Stimulated activated naive CD8-positive, alpha-beta T cell treated with anti-CD3 and anti-CD28 coated beads, Interleukin-15, amount 100 ng/mL, for 72 hours (primary cell): ENCODE results near the gene FAM3C.
A peak's percentile ranks its signal among the peaks of the same experiment; 100 is the strongest.

Experiments
- ATAC-seq: fragments of 150-1000 bp; cut with Tn5 transposase; 2 replicates; pipeline ENCODE4 v1.10.0; 2021; ENCODE audit warnings: mild to moderate bottlenecking, moderate library complexity
- DNase-seq, 2 donors: peaks; one replicate each; pipeline ENCODE4 v3.0.0; 2021 to 2022
- H3K27ac Mint-ChIP-seq, 2 donors: one replicate each; pipeline ENCODE4 v1.8.0; 2022; ENCODE audit warnings: mild to moderate bottlenecking in 2 of 2, mixed read lengths in 2 of 2, moderate library complexity in 2 of 2
- H3K27me3 Mint-ChIP-seq: one replicate; pipeline ENCODE4 v1.8.0; 2022; ENCODE audit warnings: mixed read lengths
- H3K4me1 Mint-ChIP-seq: one replicate; pipeline ENCODE4 v1.8.0; 2022; ENCODE audit warnings: mild to moderate bottlenecking, mixed read lengths
- H3K4me3 Mint-ChIP-seq, 2 donors: one replicate each; pipeline ENCODE4 v1.8.0; 2022; ENCODE audit warnings: mild to moderate bottlenecking in 2 of 2, mixed read lengths in 2 of 2, moderate library complexity in 1 of 2
- H3K9me3 Mint-ChIP-seq, 2 donors: one replicate each; pipeline ENCODE4 v1.8.0; 2022; ENCODE audit warnings: mixed read lengths in 2 of 2

Gene FAM3C

GRCh38 chr7:121393005-121393366 lies 3.1 kb downstream of the FAM3C start:
- DNase-seq (no peak), ATAC-seq (no peak)
- peak overlapping the region; percentile 18 to 39 for H3K4me3 Mint-ChIP-seq
- H3K27ac Mint-ChIP-seq: no peak overlapping the region
- H3K27me3 Mint-ChIP-seq: no peaks in the 10 kb centered on the region
- H3K4me1 Mint-ChIP-seq: peaks cover 57% of the 10 kb centered on the region
- H3K9me3 Mint-ChIP-seq: no peaks in the 10 kb centered on the region

DNA sequence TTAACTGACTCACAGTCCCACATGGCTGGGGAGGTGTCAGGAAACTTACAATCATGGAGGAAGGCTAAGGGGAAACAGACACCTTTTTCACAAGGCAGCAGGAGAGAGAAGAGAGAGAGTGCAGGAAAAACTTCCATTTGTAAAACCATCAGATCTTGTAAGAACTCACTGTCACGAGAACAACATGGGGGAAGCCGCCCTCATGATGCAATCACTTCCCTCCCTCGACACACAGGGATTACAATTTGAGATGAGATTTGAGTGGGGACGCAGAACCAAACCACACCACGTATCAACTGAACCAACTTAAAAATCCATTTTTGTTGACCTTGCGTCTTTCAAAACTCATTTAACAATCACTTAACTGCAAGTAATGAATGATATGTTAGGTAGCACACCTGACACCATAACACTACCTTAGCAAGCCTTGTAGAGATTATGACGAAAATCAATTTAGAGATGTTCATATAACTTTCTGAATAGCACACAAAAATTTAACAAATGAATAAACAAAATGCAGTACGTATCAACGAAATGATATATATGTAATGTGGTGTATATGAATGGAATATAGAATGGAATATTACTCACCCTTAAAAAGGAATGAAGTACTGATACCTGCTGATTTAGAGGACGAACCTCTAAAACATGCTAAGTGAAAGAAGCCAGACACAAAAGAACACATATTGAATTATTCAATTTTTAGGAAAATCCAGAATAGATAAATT lies 3.7 kb downstream of the FAM3C start:
- Mint-ChIP-seq H3K4me3 (peak overlapping the region; percentile 18 to 39), H3K9me3 (no peaks in the 10 kb centered on the region), H3K27ac (peak overlapping the region in 1 of 2 donors; percentile 86), H3K27me3 (no peaks in the 10 kb centered on the region), H3K4me1 (peaks cover 58% of the 10 kb centered on the region)
- DNase-seq (no peak), ATAC-seq (no peak)

DNA sequence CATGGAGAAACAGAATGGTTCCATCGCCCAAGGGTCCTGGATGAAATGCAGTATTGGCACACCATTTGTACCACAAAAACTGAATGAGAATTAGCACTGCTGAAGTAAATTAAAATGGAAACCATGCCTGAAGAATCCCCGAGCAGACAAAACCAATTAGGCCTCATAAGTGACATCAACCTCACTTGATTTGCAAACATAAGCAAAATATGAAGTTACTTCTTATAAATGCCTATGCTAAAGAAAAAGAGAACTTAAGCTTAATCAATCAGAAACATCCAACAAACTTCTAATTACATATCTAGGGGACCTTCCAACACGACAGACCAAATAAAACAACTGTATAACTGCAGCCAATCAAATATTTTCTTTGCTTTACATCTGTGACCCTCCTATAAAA lies 4.4 kb downstream of the FAM3C start:
- H3K4me3 Mint-ChIP-seq: peak overlapping the region in 1 of 2 donors; percentile 0
- H3K27ac Mint-ChIP-seq: peak overlapping the region in 1 of 2 donors; percentile 86
- H3K4me1 Mint-ChIP-seq: peaks cover 58% of the 10 kb centered on the region

DNA sequence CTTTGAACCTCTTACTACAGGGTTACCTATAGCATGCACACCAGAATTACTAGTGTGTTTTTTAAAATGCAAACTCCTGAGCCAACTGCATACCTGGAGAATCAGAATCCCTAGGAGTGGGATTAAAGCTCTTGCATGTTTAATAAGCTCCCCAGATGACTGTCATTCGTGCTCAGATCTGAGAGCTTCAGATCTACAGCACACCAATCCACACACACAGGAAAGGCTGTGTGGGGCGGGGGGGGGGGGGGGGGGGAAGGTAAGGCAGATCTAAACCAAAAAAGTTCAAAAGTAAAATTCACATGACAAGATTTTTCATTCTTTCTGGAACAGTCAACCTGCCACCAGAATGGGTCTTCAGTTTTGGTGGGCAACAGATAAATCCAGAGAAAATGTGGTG lies 5.5 kb downstream of the FAM3C start:
- no peak overlapping the region for H3K4me3 Mint-ChIP-seq
- no peak overlapping the region for H3K27ac Mint-ChIP-seq
- H3K27me3 Mint-ChIP-seq: no peaks in the 10 kb centered on the region

More for the DNA sequence above, 4.4 kb downstream of the FAM3C start:
- ATAC-seq: no peak
- no peak for DNase-seq
- Mint-ChIP-seq H3K9me3 (no peaks in the 10 kb centered on the region), H3K27me3 (no peaks in the 10 kb centered on the region)

GRCh38 chr7:121390109-121390508 lies 6.0 kb downstream of the FAM3C start:
- no peak for DNase-seq
- Mint-ChIP-seq H3K4me3 (no peak overlapping the region), H3K4me1 (peaks cover 74% of the 10 kb centered on the region), H3K9me3 (no peaks in the 10 kb centered on the region), H3K27ac (no peak overlapping the region), H3K27me3 (no peaks in the 10 kb centered on the region)
- ATAC-seq: no peak

More for the DNA sequence above, 5.5 kb downstream of the FAM3C start:
- Mint-ChIP-seq H3K9me3 (no peaks in the 10 kb centered on the region), H3K4me1 (peaks cover 69% of the 10 kb centered on the region)
- ATAC-seq (peak; percentile 24), DNase-seq (no peak)

GRCh38 chr7:121388950-121389349 lies 7.2 kb downstream of the FAM3C start:
- H3K4me1 Mint-ChIP-seq: peaks cover 77% of the 10 kb centered on the region
- H3K27me3 Mint-ChIP-seq: no peaks in the 10 kb centered on the region
- no peak for ATAC-seq
- H3K4me3 Mint-ChIP-seq: no peak overlapping the region
- DNase-seq: no peak
- H3K9me3 Mint-ChIP-seq: no peaks in the 10 kb centered on the region
- H3K27ac Mint-ChIP-seq: no peak overlapping the region

DNA sequence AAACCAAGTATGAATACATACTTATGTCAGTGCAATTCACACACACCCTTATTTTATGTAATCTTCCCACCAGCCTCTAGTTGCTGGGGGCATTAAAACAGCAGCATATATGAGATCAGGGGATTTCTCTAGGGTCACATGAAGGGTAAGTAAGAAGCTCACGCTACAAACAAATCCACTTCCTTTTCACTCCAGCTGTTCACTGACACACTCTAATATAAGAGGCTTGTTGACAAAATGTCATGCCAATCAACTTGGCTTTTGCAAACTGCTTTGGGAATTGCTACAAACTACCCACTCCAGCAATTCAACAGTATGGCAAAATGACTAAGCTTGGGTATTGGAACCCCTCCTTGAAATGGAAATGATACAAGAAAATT lies 10.3 kb downstream of the FAM3C start:
- DNase-seq (no peak), ATAC-seq (peak; percentile 91)
- no peaks in the 10 kb centered on the region for H3K27me3 Mint-ChIP-seq
- no peak overlapping the region for H3K27ac Mint-ChIP-seq
- H3K4me3 Mint-ChIP-seq: peak overlapping the region; percentile 28 to 29
- peaks cover 73% of the 10 kb centered on the region for H3K4me1 Mint-ChIP-seq
- H3K9me3 Mint-ChIP-seq: no peaks in the 10 kb centered on the region

GRCh38 chr7:121385056-121385799 lies 10.9 kb downstream of the FAM3C start:
- DNase-seq: no peak
- H3K4me1 Mint-ChIP-seq: peaks cover 70% of the 10 kb centered on the region
- no peak overlapping the region for H3K27ac Mint-ChIP-seq
- no peak for ATAC-seq
- peak overlapping the region; percentile 29 to 41 for H3K4me3 Mint-ChIP-seq
- no peaks in the 10 kb centered on the region for H3K9me3 Mint-ChIP-seq
- H3K27me3 Mint-ChIP-seq: no peaks in the 10 kb centered on the region

GRCh38 chr7:121384265-121384664 lies 11.8 kb downstream of the FAM3C start:
- Mint-ChIP-seq H3K27me3 (no peaks in the 10 kb centered on the region), H3K27ac (no peak overlapping the region), H3K4me1 (peaks cover 66% of the 10 kb centered on the region), H3K4me3 (peak overlapping the region; percentile 15 to 41), H3K9me3 (no peaks in the 10 kb centered on the region)
- ATAC-seq (no peak), DNase-seq (no peak)

DNA sequence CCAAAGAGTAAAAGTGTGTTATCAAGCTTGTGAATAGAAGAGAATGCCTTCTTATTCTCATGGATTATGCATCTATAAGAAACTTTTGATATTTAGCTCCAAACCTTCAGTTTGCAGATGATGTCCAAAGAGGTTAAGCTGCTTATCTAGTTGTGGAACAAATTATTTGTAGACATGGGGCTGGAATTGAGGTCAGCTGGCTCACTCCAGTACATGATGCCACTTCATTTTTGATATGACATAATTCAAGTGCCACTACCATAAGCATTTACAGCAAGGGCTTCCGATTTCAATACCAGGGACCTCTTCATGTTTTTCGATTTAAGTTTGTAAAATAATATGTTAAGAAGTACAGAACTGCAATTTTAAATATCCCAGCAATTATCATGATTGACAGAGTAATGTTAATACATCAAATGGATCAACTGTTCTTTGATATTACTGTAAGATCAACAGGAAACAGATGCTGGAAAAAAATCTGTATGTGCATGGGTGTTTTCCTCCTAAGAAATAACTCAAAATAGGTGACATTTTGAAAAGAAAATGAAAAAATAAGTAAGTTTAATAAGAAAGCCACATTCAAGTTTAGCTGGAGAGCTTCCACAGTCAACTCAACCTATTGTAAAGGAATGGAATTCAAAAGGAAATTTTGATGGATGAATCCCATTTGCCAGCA lies 12.7 kb downstream of the FAM3C start:
- DNase-seq: no peak
- no peak overlapping the region for H3K27ac Mint-ChIP-seq
- H3K9me3 Mint-ChIP-seq: no peaks in the 10 kb centered on the region
- no peaks in the 10 kb centered on the region for H3K27me3 Mint-ChIP-seq
- H3K4me3 Mint-ChIP-seq: no peak overlapping the region
- ATAC-seq: no peak
- H3K4me1 Mint-ChIP-seq: peaks cover 58% of the 10 kb centered on the region

DNA sequence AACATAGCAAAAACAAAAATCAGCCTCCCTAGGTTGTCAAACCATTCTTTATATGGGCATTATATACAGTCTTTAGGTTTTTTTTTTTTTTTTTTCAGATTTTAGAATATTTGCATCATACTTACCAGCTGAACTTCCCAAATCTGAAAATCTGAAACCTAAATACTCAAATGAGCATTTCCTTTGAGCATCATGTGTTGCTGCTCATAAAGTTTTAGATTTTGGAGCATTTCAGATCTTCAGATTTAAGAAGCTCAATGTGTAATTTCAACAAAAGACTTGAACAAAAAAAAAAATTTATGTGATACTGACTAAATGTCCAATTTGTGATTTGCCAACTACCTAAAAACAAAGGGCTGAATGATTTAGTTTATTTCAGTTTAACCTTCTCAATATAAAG lies 13.6 kb downstream of the FAM3C start:
- Mint-ChIP-seq H3K4me1 (peaks cover 56% of the 10 kb centered on the region), H3K9me3 (no peaks in the 10 kb centered on the region), H3K4me3 (no peak overlapping the region), H3K27me3 (no peaks in the 10 kb centered on the region), H3K27ac (no peak overlapping the region)
- ATAC-seq (no peak), DNase-seq (no peak)

DNA sequence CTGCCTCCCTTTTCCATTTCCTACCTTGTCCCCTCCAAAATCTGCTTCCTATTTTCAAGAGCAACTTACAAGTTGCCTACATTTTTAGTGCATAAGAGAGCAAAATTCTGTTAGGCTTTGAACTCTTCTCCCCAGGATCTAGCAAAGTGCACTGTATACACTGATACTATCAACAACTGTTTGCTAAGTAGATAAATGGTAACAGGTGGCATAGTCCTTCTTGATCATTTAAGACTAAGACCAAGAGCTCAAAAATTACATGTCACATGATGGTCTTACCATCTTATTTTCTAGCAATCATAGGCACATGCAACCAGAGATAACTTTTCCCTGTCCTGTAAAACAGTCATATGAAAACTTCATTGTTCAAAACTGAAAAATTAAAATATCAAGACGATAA lies 16.2 kb downstream of the FAM3C start:
- no peak overlapping the region for H3K4me3 Mint-ChIP-seq
- peak overlapping the region in 1 of 2 donors; percentile 6 for H3K27ac Mint-ChIP-seq
- H3K9me3 Mint-ChIP-seq: no peaks in the 10 kb centered on the region
- DNase-seq: no peak
- no peaks in the 10 kb centered on the region for H3K27me3 Mint-ChIP-seq
- no peak for ATAC-seq
- peaks cover 46% of the 10 kb centered on the region for H3K4me1 Mint-ChIP-seq

DNA sequence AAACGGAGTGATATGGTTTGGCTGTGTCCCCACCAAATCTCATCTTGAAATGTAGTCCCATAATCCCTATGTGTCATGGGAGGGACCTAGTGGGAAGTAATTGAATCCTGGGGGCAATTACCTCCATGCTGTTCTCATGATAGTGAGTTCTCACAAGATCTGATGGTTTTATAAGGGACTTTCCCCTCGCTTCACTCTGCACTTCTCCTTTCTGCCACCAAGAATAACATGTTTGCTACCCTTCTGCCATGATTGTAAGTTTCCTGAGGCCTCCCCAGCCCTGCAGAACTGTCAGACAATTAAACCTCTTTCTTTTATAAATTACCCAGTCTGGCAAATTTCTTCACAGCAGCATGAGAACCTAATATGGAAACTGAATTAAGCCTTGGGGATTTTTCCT lies 19.1 kb downstream of the FAM3C start:
- H3K4me1 Mint-ChIP-seq: peaks cover 40% of the 10 kb centered on the region

DNA sequence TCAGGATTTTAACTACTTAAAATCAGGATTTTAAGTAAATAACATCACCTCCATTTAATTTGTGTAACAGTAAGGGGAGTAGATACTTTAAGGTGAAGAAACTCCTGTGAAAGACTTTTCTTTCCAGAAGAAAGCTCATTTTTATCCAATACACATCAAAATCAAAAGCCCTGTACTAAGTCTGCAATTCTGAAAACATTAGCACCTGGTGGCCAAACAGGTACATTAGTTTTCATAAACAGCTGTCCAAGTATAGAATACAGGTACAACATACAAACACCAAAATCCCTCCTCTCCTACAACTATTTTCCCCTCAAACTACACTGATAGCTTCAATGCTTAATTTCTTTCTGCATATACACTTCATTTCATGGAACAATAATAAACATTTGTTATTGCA lies 22.9 kb downstream of the FAM3C start:
- H3K27ac Mint-ChIP-seq: peak overlapping the region in 1 of 2 donors; percentile 4
- ATAC-seq: no peak
- no peak for DNase-seq
- no peak overlapping the region for H3K4me3 Mint-ChIP-seq
- H3K9me3 Mint-ChIP-seq: no peaks in the 10 kb centered on the region
- H3K27me3 Mint-ChIP-seq: no peaks in the 10 kb centered on the region
- peaks cover 36% of the 10 kb centered on the region for H3K4me1 Mint-ChIP-seq

More for the DNA sequence above, 19.1 kb downstream of the FAM3C start:
- H3K4me3 Mint-ChIP-seq: no peak overlapping the region
- no peaks in the 10 kb centered on the region for H3K27me3 Mint-ChIP-seq
- no peak overlapping the region for H3K27ac Mint-ChIP-seq
- no peak for DNase-seq
- H3K9me3 Mint-ChIP-seq: no peaks in the 10 kb centered on the region
- no peak for ATAC-seq

DNA sequence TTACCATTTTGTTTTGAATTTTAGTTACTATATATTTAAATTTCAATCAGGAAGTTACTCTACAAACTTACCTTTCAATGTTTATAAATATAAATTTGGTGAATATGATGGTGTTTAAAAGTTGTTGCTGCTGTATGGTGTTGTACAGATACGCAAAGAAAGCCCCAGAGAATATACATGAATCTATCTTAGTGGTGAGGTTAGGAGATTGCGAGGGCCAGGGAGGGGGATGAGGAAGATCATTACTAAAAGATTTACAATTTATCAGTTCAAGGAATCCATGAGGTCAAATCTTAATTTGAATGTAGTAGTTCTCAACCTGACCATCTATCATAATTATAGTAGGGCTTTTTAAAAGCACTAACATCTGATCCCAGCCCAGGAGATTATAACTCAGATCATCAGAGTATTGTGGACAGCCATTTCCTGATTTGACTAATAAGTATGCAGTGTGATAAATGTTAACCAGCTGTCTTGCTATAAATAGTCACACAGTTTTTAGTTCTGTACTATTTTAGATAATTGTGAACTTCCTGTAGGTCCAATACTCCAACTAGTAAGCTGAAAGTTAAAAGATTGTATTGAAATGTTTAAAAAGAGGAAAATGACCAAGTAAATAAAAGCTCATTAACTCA lies 23.6 kb downstream of the FAM3C start:
- Mint-ChIP-seq H3K9me3 (no peaks in the 10 kb centered on the region), H3K27me3 (no peaks in the 10 kb centered on the region), H3K4me1 (peaks cover 33% of the 10 kb centered on the region), H3K27ac (peak overlapping the region in 1 of 2 donors; percentile 81), H3K4me3 (peak overlapping the region; percentile 12 to 36)
- DNase-seq (no peak), ATAC-seq (peak; percentile 92)
